MCF 10A (cell line): ENCODE measurements around the gene BSND. TPM values are rescaled to one million over a fixed set of nuclear protein-coding genes. Genes with fewer than 3 reads are reported as not detected.
"Not testable (repeated sequence)": the region's sequence is repeated elsewhere in the genome, so short reads cannot be mapped to it uniquely, and the experiment has no call there.

Experiments used
- BruUV-seq: library from RNA; stranded (reverse); fragments of 400-500 nt; replicated peaks from 2 replicates; lab custom pipeline; 2021; lab: Mats Ljungman, UMichigan
- CTCF ChIA-PET: fragments of 300-600 bp; sonication (Branson Sonifier 250); formaldehyde crosslinking; extraction: SDS; loops from one replicate; lab custom pipeline; 2021; ENCODE audit warnings: antibody characterized with exemption, inconsistent platforms; lab: Yijun Ruan, JAX
- POLR2A ChIA-PET: fragments of 300-600, 350-650 bp; sonication (Branson Sonifier 250); formaldehyde crosslinking; extraction: SDS; loops from one replicate; lab custom pipeline; 2020; ENCODE audit warnings: antibody characterized with exemption, inconsistent platforms; lab: Yijun Ruan, JAX
- DNase-seq: peaks from one replicate; pipeline ENCODE4 v3.0.0-alpha.2; 2018; ENCODE audit not compliant: unreplicated experiment
- H3K27ac Mint-ChIP-seq: one replicate; pipeline ENCODE4 v1.8.0; 2022; ENCODE audit warnings: mild to moderate bottlenecking, low read depth, mixed read lengths; ENCODE audit not compliant: unreplicated experiment
- H3K27me3 Mint-ChIP-seq: one replicate; pipeline ENCODE4 v1.8.0; 2022; ENCODE audit warnings: mixed read lengths; ENCODE audit not compliant: insufficient read depth, unreplicated experiment
- H3K36me3 Mint-ChIP-seq: one replicate; pipeline ENCODE4 v1.8.0; 2022; ENCODE audit warnings: mild to moderate bottlenecking, moderate library complexity, mixed read lengths; ENCODE audit not compliant: insufficient read depth, unreplicated experiment
- H3K4me1 Mint-ChIP-seq: one replicate; pipeline ENCODE4 v1.8.0; 2022; ENCODE audit warnings: mixed read lengths; ENCODE audit not compliant: insufficient read depth, unreplicated experiment
- H3K4me3 Mint-ChIP-seq: one replicate; pipeline ENCODE4 v1.8.0; 2022; ENCODE audit warnings: mild to moderate bottlenecking, moderate library complexity, mixed read lengths; ENCODE audit not compliant: unreplicated experiment
- H3K9me3 Mint-ChIP-seq: one replicate; pipeline ENCODE4 v1.8.0; 2022; ENCODE audit warnings: mixed read lengths; ENCODE audit not compliant: unreplicated experiment
- intact Hi-C: fragments of 100-400 bp; cut with micrococcal nuclease; formaldehyde crosslinking; loops from 2 replicates; pipeline ENCODE4 v1.14.1; 2022
- total RNA-seq: library from RNA; stranded (reverse); gene quantifications from 2 replicates; pipeline ENCODE4 v1.2.3, GENCODE V29; 2022
- TF ChIP-seq, protein P1 (sequence below): fragments of 200-600 bp; IDR thresholded peaks from one replicate; pipeline ENCODE4 v1.8.0; 2022; ENCODE audit warnings: antibody characterized with exemption, mild to moderate bottlenecking; ENCODE audit not compliant: unreplicated experiment

Gene BSND
- total RNA-seq, 1 experiment from 2014 or later = not detected

DNA sequence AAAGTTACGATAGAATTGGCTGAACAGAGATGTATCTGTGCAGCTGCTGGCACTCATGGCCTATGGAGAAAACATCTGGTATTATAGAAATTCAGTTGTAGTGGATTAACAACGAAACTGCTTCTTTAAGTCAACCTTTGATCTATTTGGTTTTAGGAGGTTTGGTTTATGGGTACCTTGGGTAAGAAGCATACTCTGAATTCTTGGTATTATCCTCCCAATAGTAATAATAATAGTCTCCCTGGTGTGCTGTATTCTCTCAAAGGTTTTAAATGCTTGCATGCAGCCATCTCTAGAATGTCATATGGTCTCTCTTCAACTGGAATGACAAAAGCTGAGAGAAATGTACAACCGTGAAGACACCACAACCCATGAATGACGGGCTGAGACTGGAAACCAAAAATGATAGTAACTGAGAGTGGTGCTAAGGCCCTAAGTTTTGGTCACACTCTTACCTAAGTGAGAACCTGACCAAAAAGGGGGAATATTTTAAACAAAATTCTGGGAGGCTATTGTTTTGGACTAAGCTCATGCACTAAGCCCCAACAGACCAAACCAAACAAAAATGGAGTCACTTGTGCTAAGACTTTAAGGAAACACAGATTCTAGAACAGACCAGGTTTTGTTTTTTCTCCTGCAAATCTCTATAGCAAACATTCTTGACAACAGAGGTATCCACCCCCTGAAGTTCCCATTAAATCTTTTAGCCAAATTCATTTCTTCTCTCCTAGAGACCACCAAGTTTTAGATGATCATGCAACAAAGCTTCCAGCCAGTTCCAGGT lies 35.9 kb upstream of the BSND start:
- H3K36me3 Mint-ChIP-seq = no peaks in the 10 kb centered on the region

GRCh38 chr1:54963829-54964228 lies 34.9 kb upstream of the BSND start:
- BruUV-seq, H3K27ac Mint-ChIP-seq, POLR2A ChIA-PET, H3K27me3 Mint-ChIP-seq, H3K9me3 Mint-ChIP-seq, intact Hi-C loops, H3K36me3 Mint-ChIP-seq, H3K4me3 Mint-ChIP-seq, DNase-seq: not testable (repeated sequence)
- peaks cover 19% of the 10 kb centered on the region for H3K4me1 Mint-ChIP-seq
- CTCF ChIA-PET = interaction anchor here (1.0 to 2.7 kb wide), 3 partner anchors 9 to 19 kb away, joined by 3 to 11 read pairs (median 3); no protein-coding TSS in a partner anchor

More for the DNA sequence above, 35.9 kb upstream of the BSND start:
- no peaks in the 10 kb centered on the region for H3K27me3 Mint-ChIP-seq
- ChIA-PET CTCF (interaction anchor here (1.0 to 2.7 kb wide), 3 partner anchors 12 to 18 kb away, joined by 3 to 15 read pairs (median 11); no protein-coding TSS in a partner anchor), POLR2A (no interaction called here)
- BruUV-seq = no TSS peak
- DNase-seq = no peak
- H3K9me3 Mint-ChIP-seq = no peaks in the 10 kb centered on the region
- no peak overlapping the region for H3K27ac Mint-ChIP-seq
- H3K4me1 Mint-ChIP-seq = peaks cover 19% of the 10 kb centered on the region
- TF ChIP-seq, protein P1, sequence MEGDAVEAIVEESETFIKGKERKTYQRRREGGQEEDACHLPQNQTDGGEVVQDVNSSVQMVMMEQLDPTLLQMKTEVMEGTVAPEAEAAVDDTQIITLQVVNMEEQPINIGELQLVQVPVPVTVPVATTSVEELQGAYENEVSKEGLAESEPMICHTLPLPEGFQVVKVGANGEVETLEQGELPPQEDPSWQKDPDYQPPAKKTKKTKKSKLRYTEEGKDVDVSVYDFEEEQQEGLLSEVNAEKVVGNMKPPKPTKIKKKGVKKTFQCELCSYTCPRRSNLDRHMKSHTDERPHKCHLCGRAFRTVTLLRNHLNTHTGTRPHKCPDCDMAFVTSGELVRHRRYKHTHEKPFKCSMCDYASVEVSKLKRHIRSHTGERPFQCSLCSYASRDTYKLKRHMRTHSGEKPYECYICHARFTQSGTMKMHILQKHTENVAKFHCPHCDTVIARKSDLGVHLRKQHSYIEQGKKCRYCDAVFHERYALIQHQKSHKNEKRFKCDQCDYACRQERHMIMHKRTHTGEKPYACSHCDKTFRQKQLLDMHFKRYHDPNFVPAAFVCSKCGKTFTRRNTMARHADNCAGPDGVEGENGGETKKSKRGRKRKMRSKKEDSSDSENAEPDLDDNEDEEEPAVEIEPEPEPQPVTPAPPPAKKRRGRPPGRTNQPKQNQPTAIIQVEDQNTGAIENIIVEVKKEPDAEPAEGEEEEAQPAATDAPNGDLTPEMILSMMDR = no peak
- no peak overlapping the region for H3K4me3 Mint-ChIP-seq
- intact Hi-C loops = no loop called here

- Mint-ChIP-seq H3K9me3 (no peaks in the 10 kb centered on the region), H3K4me3 (no peak overlapping the region), H3K27ac (no peak overlapping the region), H3K36me3 (no peaks in the 10 kb centered on the region), H3K27me3 (no peaks in the 10 kb centered on the region), H3K4me1 (peaks cover 30% of the 10 kb centered on the region)
- POLR2A ChIA-PET = interaction anchor here (0.8 to 1.5 kb wide), 3 partner anchors 10 to 27 kb away, joined by 3 to 5 read pairs (median 4); no protein-coding TSS in a partner anchor
- TF ChIP-seq, protein P1 = no peak
- intact Hi-C loops = no loop called here
- peak; percentile 82 for DNase-seq
- no TSS peak for BruUV-seq
- CTCF ChIA-PET = interaction anchor here (1.3 to 2.5 kb wide), 6 partner anchors 12 to 56 kb away, joined by 3 to 14 read pairs (median 6); no protein-coding TSS in a partner anchor
Measured at GRCh38 chr1:54965624-54966340, 33.0 kb upstream of the BSND start.

GRCh38 chr1:54967372-54967771 lies 31.4 kb upstream of the BSND start:
- no peaks in the 10 kb centered on the region for H3K9me3 Mint-ChIP-seq
- H3K27me3 Mint-ChIP-seq = no peaks in the 10 kb centered on the region
- peak; percentile 59 for DNase-seq
- no peak overlapping the region for H3K27ac Mint-ChIP-seq
- peaks cover 39% of the 10 kb centered on the region for H3K4me1 Mint-ChIP-seq
- ChIA-PET POLR2A (no interaction called here), CTCF (interaction anchor here (0.9 to 1.0 kb wide), 2 partner anchors 10 to 92 kb away, joined by 4 read pairs; no protein-coding TSS in a partner anchor)
- TF ChIP-seq, protein P1 = no peak
- intact Hi-C loops = no loop called here
- no peak overlapping the region for H3K4me3 Mint-ChIP-seq
- no peaks in the 10 kb centered on the region for H3K36me3 Mint-ChIP-seq
- no TSS peak for BruUV-seq
